GM12878 (cell line): ENCODE measurements around the gene NIPAL4.

Experiments used
- BCLAF1 ChIP-seq: fragments of 450-650 bp; IDR thresholded peaks from 2 replicates; pipeline ENCODE4 v1.6.1; 2017; ENCODE audit warnings: antibody characterized with exemption, mild to moderate bottlenecking, moderate library complexity
- CREB1 ChIP-seq: IDR thresholded peaks from 2 replicates; pipeline ENCODE4 v1.6.1; 2012; ENCODE audit warnings: low read depth, mild to moderate bottlenecking, inconsistent platforms
- E2F8 ChIP-seq: fragments of 450-650 bp; IDR thresholded peaks from 2 replicates; pipeline ENCODE4 v1.6.1; 2018; ENCODE audit warnings: mild to moderate bottlenecking, low read depth, moderate library complexity; ENCODE audit not compliant: partially characterized antibody
- FOXK2 ChIP-seq: fragments of 450-650 bp; IDR thresholded peaks from 2 replicates; pipeline ENCODE4 v1.6.1; 2017; ENCODE audit warnings: mild to moderate bottlenecking, moderate library complexity
- IKZF2 ChIP-seq, 2 experiments: fragments of 450-650 bp; IDR thresholded peaks; 2 replicates each; pipeline ENCODE4 v1.6.1; 2017; ENCODE audit warnings: mild to moderate bottlenecking in 2 of 2, moderate library complexity in 2 of 2
- JUND ChIP-seq: IDR thresholded peaks from 2 replicates; pipeline ENCODE4 v1.6.1; 2012; ENCODE audit warnings: low read depth, mild to moderate bottlenecking, low read length, improper control_type of control experiment, moderate library complexity
- KDM1A ChIP-seq: fragments of 200-600 bp; sonication (generic); IDR thresholded peaks from 2 replicates; pipeline ENCODE4 v1.6.1; 2016; ENCODE audit warnings: borderline replicate concordance
- NKRF ChIP-seq: fragments of 450-650 bp; conservative IDR thresholded peaks from 2 replicates; pipeline ENCODE4 v1.6.1; 2017; ENCODE audit warnings: mild to moderate bottlenecking, moderate library complexity
- POLR2A ChIP-seq: IDR thresholded peaks from 2 replicates; pipeline ENCODE4 v1.6.1; 2011; ENCODE audit warnings: low read depth, mild to moderate bottlenecking, low read length
- SP1 ChIP-seq: IDR thresholded peaks from one replicate; pipeline ENCODE4 v1.6.1; 2011; ENCODE audit warnings: low read depth, low read length
- ZNF384 ChIP-seq: IDR thresholded peaks from 2 replicates; pipeline ENCODE4 v1.6.1; 2012; ENCODE audit warnings: low read depth, mild to moderate bottlenecking, low read length, improper control_type of control experiment, borderline replicate concordance
- ZSCAN29 ChIP-seq: fragments of 450-650 bp; IDR thresholded peaks from 2 replicates; pipeline ENCODE4 v1.6.1; 2017; ENCODE audit warnings: mild to moderate bottlenecking, moderate library complexity
- TF ChIP-seq, protein P1 (sequence below), 3 experiments: IDR thresholded peaks in 2 of 3; conservative IDR thresholded peaks in 1 of 3; 2 replicates each; pipeline ENCODE4 v1.5.1; 2011; ENCODE audit warnings: low read depth in 3 of 3, low read length in 3 of 3, mild to moderate bottlenecking in 3 of 3, control low read depth in 2 of 3, moderate library complexity in 2 of 3, inconsistent platforms in 1 of 3, mixed read lengths in 1 of 3; ENCODE audit not compliant: control insufficient read depth in 2 of 3, insufficient read depth in 1 of 3; ENCODE audit errors: extremely low read depth in 1 of 3
- TF ChIP-seq, protein P2 (sequence below): fragments of 450-650 bp; IDR thresholded peaks from 2 replicates; pipeline ENCODE4 v1.6.1; 2018; ENCODE audit warnings: borderline replicate concordance, mild to moderate bottlenecking; ENCODE audit not compliant: partially characterized antibody

DNA sequence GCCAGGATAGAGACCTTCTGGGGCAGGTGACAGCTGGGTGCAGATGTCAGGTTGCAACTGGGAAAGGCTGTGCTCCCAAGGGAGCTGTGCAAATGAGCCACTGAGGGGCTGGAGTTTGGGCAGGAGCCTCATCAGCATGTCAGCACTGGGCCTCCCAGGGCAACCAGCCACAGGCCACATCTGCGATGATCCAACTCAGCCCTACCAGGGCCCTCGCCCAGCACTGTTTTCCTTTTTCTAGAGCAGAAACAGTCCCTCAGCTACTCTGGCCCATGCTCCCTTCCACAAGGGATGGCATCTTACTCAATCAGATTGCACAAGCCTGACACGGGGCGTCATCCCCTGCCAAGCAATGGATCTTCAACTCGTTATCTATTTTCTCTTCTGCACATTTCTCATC, 24.8 kb downstream of the NIPAL4 start:
- TF ChIP-seq, protein P1, sequence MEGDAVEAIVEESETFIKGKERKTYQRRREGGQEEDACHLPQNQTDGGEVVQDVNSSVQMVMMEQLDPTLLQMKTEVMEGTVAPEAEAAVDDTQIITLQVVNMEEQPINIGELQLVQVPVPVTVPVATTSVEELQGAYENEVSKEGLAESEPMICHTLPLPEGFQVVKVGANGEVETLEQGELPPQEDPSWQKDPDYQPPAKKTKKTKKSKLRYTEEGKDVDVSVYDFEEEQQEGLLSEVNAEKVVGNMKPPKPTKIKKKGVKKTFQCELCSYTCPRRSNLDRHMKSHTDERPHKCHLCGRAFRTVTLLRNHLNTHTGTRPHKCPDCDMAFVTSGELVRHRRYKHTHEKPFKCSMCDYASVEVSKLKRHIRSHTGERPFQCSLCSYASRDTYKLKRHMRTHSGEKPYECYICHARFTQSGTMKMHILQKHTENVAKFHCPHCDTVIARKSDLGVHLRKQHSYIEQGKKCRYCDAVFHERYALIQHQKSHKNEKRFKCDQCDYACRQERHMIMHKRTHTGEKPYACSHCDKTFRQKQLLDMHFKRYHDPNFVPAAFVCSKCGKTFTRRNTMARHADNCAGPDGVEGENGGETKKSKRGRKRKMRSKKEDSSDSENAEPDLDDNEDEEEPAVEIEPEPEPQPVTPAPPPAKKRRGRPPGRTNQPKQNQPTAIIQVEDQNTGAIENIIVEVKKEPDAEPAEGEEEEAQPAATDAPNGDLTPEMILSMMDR (IDR thresholded peaks at IDR 0.05 in 2 of 3, conservative IDR thresholded peaks at IDR 0.05 in 1 of 3; ENCODE audit: control insufficient read depth in 2 of 3, extremely low read depth in 1 of 3, insufficient read depth in 1 of 3, low read depth in 3 of 3, low read length in 3 of 3): no peak
- TF ChIP-seq ZNF384: no peak
- TF ChIP-seq IKZF2 (IDR thresholded peaks at IDR 0.05): no peak
- no peak for TF ChIP-seq KDM1A
- TF ChIP-seq, protein P2, sequence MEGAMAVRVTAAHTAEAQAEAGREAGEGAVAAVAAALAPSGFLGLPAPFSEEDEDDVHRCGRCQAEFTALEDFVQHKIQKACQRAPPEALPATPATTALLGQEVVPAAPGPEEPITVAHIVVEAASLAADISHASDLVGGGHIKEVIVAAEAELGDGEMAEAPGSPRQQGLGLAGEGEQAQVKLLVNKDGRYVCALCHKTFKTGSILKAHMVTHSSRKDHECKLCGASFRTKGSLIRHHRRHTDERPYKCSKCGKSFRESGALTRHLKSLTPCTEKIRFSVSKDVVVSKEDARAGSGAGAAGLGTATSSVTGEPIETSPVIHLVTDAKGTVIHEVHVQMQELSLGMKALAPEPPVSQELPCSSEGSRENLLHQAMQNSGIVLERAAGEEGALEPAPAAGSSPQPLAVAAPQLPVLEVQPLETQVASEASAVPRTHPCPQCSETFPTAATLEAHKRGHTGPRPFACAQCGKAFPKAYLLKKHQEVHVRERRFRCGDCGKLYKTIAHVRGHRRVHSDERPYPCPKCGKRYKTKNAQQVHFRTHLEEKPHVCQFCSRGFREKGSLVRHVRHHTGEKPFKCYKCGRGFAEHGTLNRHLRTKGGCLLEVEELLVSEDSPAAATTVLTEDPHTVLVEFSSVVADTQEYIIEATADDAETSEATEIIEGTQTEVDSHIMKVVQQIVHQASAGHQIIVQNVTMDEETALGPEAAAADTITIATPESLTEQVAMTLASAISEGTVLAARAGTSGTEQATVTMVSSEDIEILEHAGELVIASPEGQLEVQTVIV: no peak
- TF ChIP-seq E2F8: no peak
- TF ChIP-seq NKRF: no peak
- TF ChIP-seq POLR2A: no peak
- no peak for TF ChIP-seq ZSCAN29
- no peak for TF ChIP-seq FOXK2
- no peak for TF ChIP-seq SP1
- TF ChIP-seq JUND: no peak
- no peak for TF ChIP-seq CREB1
- TF ChIP-seq BCLAF1: no peak
